Measurements from ENCODE around the gene TP53I13.
A peak's percentile ranks its signal among the peaks of the same experiment; 100 is the strongest.

Gene TP53I13, protein sequence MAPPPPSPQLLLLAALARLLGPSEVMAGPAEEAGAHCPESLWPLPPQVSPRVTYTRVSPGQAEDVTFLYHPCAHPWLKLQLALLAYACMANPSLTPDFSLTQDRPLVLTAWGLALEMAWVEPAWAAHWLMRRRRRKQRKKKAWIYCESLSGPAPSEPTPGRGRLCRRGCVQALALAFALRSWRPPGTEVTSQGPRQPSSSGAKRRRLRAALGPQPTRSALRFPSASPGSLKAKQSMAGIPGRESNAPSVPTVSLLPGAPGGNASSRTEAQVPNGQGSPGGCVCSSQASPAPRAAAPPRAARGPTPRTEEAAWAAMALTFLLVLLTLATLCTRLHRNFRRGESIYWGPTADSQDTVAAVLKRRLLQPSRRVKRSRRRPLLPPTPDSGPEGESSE

DNA sequence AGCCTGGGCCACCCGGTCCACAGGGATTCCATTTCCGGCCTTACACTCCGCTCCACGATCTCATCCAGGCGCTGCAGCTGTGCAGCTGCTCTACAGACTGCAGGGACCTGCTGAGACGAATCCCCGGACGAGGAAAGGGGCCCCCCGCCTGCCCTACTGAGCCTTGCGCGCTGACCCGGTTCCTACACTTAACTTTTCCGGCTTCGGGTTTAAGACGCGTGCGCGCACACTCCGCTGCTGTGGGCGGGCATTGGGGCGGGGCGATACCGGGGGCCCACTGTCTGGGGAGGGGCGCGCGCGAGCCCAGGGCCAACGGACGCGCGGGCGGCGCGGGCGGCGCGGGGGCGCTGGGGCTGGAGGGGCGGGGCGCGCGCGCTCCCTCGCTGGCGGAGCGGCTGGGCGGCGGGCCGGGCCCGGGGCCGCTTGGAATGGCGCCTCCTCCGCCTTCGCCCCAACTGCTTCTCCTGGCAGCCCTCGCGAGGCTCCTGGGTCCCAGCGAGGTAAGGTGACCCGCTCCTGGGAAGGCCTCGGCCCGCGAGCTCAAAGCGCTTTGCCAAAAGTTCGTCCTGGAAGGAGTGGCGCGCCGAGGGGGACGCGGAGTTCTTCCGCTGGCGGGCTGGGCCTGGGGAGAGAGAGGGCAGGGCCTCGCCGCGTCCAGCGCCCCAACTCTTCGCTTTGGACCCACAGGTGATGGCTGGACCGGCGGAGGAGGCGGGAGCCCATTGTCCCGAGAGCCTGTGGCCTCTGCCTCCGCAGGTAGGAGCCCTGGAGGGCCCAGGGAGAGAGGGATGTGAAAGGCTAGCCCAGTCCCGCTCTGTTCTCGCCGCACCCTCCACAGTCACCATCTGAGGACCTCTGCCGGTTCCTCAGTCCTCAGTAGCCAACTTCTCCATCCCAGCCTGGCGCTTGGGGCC lies at the start of gene TP53I13:
TP53I13 (plus strand) TSS at position 371 of the 914 bp plus-strand sequence; CDS start at position 429, 58 bp downstream.
- peak; percentile 83 for DNase-seq (ENCODE audit: low spot score)
- TF ChIP-seq, protein P1, sequence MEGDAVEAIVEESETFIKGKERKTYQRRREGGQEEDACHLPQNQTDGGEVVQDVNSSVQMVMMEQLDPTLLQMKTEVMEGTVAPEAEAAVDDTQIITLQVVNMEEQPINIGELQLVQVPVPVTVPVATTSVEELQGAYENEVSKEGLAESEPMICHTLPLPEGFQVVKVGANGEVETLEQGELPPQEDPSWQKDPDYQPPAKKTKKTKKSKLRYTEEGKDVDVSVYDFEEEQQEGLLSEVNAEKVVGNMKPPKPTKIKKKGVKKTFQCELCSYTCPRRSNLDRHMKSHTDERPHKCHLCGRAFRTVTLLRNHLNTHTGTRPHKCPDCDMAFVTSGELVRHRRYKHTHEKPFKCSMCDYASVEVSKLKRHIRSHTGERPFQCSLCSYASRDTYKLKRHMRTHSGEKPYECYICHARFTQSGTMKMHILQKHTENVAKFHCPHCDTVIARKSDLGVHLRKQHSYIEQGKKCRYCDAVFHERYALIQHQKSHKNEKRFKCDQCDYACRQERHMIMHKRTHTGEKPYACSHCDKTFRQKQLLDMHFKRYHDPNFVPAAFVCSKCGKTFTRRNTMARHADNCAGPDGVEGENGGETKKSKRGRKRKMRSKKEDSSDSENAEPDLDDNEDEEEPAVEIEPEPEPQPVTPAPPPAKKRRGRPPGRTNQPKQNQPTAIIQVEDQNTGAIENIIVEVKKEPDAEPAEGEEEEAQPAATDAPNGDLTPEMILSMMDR (IDR thresholded peaks at IDR 0.05): no peak
- H3K4me3 ChIP-seq: peak within 1 kb of the TSS; percentile 91

DNA sequence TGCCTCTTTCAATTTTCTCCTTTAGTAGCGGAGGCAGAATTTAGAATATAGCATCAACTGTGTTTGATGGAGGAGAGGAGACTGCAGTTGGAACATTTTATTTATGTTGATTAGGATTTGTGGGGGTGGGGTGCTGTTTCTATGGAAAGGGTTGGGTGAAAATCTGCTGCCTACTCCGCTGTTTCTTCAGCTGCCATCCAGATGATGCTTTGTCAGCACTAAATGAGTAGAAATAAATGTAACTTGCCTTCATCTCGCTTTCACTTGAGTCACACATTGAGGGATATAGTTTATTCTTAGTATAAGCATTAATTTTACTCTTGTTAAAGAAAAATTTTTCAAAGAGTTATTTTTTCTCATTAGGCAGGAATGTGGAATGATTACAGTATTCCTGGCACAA lies 43.8 kb upstream of the TP53I13 start:
- no peak for DNase-seq (ENCODE audit: low spot score)
- TF ChIP-seq, protein P1 (IDR thresholded peaks at IDR 0.05): no peak
- Histone ChIP-seq H3K27ac (no peak overlapping the region), H3K4me3 (no peak overlapping the region)

More for the DNA sequence above, at the start of gene TP53I13:
- peak within 1 kb of the TSS; percentile 57 to 98 for H3K27ac ChIP-seq

DNA sequence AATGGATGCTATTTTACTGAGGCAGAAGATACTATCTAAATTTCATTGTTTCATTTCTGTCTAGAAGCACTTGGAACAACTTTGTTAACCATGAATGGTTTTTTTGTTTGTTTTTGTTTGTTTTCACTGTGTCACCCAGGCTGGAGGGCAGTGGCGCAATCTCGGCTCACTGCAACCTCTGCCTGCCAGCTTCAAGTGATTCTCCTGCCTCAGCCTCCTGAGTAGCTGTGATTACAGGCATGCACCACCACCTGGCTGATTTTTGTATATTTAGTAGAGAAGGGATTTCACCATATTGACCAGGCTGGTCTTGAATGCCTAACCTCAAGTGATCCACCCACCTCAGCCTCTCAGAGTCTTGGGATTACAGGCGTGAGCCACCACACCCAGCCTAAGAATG lies 42.2 kb upstream of the TP53I13 start:
- Histone ChIP-seq H3K27ac (no peak overlapping the region), H3K4me3 (no peak overlapping the region)
- no peak for DNase-seq (ENCODE audit: low spot score)
- TF ChIP-seq, protein P1 (IDR thresholded peaks at IDR 0.05): no peak

DNA sequence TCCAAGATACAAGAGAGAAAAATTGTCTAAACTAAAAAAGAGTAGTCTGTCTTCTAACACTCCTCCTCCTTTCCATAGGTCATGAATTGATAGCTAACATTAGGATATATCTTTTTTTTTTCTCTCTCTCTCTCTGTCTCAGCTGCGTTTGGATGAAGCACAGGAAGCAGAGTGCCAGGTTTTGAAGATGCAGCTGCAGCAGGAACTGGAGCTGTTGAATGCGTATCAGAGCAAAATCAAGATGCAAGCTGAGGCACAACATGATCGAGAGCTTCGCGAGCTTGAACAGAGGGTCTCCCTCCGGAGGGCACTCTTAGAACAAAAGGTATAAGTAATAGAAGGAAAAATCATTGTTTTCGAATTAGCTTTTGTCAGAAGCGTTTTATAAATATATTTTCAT lies 34.5 kb upstream of the TP53I13 start:
- TF ChIP-seq, protein P1 (IDR thresholded peaks at IDR 0.05): no peak
- no peak for DNase-seq (ENCODE audit: low spot score)
- Histone ChIP-seq H3K4me3 (no peak overlapping the region), H3K27ac (no peak overlapping the region)

DNA sequence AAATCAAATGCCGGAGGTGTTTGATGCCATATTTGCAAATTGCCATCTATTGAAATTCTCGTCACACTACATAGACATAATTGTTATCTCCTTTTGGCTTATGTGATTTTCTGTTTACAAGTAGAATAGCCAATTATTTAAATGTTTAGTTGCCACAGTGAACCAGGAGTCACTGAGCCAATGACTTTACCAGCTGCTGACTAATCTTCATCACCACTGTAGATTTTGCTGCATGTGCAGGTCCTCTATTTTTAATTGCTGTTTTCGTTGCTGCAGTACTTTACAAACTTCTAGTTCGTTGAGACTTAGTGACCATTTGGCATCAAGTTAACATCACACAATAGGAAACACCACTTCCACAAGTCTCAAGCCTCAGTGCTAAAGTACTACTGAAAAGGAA lies 24.4 kb upstream of the TP53I13 start:
- TF ChIP-seq, protein P1 (IDR thresholded peaks at IDR 0.05): no peak
- Histone ChIP-seq H3K27ac (no peak overlapping the region), H3K4me3 (no peak overlapping the region)
- no peak for DNase-seq (ENCODE audit: low spot score)

DNA sequence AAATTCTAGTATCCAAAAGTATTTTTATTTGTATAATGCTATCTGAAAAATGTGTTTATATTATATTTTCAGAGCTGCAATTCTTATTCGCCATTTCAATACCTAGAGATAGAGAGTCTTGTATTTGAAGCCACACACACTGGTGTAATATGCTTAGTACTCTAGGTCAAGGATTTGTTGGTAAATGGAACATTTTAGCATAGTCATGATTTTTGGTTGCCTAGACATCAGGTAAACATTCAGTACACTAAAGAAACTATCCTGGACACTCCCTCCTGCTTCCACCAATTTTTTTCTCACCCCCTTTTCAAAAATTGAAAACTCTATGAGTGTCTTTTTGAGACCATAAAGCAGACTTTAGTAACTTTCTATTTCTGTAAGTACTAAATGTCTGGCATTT lies 22.4 kb upstream of the TP53I13 start:
- no peak for DNase-seq (ENCODE audit: low spot score)
- Histone ChIP-seq H3K4me3 (no peak overlapping the region), H3K27ac (no peak overlapping the region)
- TF ChIP-seq, protein P1 (IDR thresholded peaks at IDR 0.05): no peak
